ENCODE data around the gene BABAM2.

GRCh38 chr2:28009732-28010131, 119.2 kb downstream of the BABAM2 start:
- TF ChIP-seq TARDBP (IDR thresholded peaks at IDR 0.05) = no peak
- TF ChIP-seq ZNF384 (IDR thresholded peaks at IDR 0.05) = no peak
- no peak for TF ChIP-seq SP1 (IDR thresholded peaks at IDR 0.05)

All from HEK293T (cell line).